Stimulated activated CD4-positive, alpha-beta T cell treated with anti-CD3 and anti-CD28 coated beads, TNF-alpha, amount 100 ng/mL, for 48 hours (primary cell): ENCODE measurements around the gene PLEKHG3.
"Not testable (repeated sequence)": the region's sequence is repeated elsewhere in the genome, so short reads cannot be mapped to it uniquely, and the experiment has no call there.

Source experiments
- DNase-seq, 3 donors: peaks; one replicate each; pipeline ENCODE4 v3.0.0-alpha.2; 2020; ENCODE audit warnings: low read depth in 3 of 3

PLEKHG3 gene

DNA sequence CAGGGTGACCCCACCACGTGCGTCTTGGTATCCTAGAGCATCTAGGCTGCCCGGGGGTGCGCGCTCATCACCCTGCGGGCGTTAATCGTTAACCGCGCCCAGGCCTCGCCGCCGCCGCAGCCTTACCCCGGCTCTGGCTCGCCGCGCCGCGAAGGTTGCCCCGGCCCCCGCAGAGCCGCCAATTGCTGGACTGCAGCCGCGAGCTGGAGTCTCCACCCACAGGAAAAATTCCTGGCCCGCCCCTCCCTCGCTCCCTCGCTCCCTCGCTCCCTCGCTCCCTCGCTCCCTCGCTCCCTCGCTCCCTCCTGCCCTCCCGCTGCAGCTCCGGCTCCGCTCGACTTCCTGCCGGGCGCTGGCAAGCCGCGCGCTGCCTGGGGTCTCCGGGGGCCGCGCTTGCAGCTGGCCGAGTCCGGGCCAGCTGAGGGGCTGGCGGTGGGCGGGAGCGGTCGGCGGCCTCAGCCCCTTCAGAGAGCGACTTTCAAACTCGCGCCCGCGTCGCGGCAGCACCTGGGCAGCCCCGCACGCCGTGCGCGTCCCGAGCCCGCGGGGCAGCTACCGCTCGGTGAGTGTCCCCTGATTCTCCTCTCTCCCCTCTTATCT, at the start of gene PLEKHG3:
TSS of gene PLEKHG3 (plus strand) at position 282 of the 600 bp plus-strand sequence. CDS start 23,208 bp downstream, outside the sequence.
- no peak for DNase-seq

DNA sequence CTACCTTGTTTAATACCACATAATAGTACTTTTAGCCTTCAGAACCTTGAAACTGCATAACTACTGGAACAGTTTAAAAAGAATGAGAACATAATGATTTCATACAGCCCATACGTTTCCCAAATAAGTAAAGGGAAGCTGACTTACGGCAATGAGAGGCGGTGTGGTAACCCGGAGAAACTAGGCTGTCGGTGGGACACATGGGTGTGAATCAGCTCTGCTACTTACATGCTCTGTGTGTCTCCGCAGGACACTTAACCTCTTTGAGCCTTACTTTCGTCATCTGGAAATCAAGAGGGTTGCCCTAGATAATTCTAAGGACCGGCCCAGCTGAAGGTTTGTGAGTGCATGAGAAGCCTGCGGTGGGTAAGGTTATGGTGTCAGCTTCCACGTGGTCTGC, 49.3 kb upstream of the PLEKHG3 start:
- no peak for DNase-seq

DNA sequence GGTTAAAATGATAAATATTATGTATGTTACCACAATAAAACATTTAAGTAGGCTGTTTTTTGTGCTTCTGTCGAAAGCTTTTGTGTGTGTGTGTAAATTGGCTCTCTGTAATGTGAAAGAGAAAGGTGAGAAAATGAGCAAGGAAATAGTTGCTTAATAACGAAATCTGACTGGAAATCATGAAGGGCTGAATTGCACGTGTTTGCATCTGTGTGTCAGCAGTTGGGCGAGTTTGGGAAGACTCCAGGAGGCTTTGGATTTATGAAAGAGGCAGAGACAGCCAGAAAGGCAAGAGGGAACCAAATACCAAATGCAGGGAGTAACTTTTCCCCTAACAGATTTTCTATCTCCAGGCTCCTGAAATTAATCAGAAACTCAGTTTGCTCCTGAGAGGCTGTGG, 47.2 kb upstream of the PLEKHG3 start:
- DNase-seq, result no peak

DNA sequence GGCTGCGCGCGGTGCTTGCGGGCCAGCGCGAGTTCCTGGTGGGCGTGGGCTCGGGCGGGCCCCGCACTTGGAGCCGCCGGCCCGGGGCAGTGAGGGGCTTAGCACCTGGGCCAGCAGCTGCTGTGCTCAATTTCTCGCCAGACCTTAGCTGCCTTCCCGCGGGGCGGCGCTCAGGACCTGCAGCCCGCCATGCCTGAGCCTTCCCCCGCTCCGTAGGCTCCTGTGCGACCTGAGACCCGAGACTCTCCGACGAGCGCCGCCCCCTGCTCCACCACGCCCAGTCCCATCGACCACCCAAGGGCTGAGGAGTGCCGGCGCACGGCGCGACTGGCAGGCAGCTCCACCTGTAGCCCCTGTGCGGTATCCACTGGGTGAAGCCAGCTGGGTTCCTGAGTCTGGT, 46.0 kb upstream of the PLEKHG3 start:
- no peak for DNase-seq

DNA sequence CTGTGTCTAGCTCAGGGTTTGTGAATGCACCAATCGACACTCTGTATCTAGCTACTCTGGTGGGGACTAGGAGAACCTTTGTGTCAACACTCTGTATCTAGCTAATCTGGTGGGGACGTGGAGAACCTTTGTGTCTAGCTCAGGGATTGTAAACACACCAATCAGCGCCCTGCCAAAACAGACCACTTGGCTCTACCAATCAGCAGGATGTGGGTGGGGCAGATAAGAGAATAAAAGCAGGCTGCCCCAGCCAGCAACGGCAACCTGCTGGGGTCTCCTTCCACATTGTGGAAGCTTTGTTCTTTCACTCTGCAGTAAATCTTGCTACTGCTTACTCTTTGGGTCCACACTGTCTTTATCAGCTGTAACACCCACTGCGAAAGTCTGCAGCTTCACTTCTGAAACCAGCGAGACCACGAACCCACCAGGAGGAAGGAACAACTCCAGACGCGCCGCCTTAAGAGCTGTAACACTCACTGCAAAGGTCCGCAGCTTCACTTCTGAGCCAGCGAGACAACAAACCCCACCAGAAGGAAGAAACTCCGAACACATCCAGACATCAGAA, 45.4 kb upstream of the PLEKHG3 start:
- DNase-seq, result not testable (repeated sequence)

DNA sequence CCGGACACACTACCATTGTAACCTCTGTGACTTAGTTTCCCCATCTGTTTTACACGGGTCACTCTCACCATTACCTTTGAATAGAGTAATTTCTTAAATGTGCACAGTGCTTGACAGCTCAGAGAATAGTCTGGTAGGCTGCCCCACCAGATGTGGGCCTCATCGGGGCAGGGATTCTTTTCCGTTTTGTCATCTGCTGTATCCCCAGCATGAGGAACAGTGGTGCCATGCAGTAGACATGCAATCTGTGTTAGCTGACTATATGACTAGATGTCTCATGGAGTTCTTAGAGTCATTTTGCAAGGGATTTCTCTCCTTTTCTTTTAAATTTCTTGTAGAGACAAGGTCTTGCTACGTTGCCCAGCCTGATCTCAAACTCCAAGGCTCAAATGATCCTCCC, 44.9 kb upstream of the PLEKHG3 start:
- DNase-seq, result no peak

DNA sequence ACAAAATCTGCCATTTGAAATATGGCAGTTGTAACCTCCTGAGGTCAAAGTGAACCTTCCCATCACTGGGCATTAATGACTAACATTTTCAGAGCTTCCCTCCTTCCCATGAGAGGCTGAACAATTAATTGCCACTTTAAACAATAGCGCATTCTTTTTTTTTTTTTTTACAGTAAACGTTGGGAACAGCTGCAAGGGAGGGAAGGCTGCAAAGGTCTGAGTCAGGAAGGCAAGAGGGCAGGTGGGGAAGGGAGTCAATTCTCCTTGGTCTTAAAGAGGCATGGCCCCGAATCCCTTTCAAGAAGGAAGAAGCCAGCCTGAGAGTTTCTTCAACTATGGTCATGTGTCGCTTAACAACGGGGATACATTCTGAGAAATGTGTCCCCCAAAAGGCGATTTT, 41.0 kb upstream of the PLEKHG3 start:
- DNase-seq, result no peak

DNA sequence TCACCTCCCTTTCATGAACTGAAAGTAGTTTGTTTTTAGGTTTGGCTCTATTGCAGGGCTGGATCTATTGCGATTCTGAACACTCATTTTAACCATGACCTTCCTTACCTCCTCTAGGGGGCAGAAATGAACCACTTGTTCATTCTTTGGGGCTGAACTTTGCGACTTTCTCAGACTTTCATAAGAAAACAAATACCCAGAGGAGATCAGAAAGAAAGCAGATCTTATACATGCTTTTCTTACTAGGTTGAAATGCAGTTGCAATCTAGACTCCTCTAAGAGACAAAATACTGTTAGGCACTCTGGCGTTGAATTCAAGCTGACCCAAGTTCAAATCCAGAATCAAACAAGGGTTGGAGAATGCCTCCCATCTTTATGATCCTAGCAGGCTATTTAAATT, 32.6 kb upstream of the PLEKHG3 start:
- no peak for DNase-seq

DNA sequence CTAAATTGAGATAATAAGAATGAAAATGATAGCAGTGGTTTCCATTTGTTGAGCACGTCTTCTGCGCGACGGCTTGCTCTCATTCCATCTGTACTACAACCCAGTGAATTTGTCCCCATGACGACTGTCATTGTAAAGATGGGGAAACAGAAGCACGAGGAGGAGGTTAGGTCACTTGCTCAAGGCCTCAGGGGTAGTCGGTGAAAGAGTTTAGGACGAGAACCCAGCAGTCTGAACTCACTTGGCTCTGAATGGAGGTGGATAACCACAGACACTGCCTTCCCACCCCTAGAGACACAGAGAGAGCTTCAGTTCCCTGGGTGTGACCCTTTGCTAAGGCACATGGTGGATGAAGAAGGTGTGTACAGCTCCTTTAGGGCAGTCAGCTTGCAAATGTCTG, 30.9 kb upstream of the PLEKHG3 start:
- DNase-seq, result no peak

DNA sequence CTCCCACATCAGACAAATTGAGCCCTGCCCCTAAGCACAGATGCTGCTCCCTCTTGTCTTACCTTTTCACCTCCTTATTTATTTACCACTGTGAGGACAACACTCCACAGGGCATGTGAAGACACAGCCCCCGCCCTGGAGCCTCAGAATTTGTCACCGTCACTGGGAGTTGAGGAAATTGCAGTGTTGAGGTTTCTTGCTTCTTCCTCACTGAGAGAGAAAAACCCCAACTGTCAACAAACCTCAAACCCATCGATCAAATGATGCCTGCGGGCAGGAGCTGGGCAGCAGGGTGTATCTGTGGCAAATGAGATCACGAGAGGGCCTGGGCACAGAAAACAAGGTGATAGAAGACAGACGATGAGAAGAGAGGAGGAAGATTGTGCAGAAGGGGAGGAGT, 30.5 kb upstream of the PLEKHG3 start:
- DNase-seq, result no peak

DNA sequence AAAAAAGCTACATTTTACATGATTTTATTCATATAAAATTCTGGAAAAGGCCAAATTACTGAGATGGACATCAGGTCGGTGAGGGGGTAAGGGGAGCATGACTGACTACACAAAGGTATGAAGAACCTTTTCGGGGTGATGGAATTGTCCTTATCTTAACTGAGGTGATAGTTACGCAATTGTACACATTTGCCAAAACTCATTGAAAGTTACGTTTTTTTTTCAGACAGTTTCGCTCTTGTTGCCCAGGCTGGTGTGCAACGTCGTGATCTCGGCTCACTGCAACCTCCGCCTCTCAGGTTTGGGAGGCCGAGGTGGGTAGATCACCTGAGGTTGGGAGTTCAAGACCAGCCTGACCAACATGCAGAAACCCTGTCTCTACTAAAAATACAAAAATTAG, 29.4 kb upstream of the PLEKHG3 start:
- no peak for DNase-seq

DNA sequence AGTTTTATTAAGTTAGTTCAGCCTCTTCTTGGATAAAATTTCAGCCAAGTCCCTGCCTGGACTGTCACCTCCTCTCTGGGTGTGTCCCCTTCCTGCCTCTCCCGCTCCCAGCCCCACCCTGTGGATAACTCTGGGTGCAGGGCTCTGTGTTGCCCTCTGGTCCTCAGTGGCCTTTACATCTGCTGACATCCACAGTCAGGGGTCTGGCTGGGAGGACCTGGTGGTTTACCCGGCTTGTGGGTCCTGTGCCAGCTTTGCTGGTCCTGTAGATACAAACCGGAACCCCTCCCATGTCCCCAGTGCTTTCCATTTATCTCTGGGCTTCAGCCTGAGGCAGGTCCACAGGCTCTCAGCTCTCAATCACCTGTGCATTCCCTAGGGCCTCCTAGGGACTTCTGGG, 28.9 kb upstream of the PLEKHG3 start:
- no peak for DNase-seq

DNA sequence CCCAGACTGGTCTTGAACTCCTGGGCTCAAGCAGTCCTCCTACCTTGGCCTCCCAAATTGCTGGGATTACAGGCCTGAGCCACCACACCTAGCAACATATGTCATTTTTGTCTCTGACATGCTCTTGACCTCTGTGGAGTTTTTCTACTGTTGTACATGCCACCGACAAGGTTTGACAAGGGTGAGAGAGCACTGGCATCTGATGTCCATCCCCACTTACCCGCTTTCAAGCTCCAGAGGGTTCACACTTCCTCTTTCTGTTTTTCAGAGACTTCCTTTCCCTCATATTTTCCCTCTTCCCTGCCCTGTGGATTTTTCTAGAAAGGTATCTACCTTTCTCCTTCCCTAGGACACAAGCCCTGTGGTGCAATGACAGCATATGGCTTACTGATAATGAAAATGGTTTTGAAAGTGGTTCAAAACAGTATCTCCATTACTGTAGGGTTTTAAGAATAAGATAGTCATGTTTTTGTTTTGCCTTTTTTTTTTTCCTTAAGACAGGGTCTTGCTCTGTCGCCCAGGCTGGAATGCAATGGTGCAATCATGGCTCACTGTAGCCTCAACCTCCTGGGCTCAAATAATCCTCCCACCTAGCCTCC, 27.7 kb upstream of the PLEKHG3 start:
- DNase-seq, result no peak

DNA sequence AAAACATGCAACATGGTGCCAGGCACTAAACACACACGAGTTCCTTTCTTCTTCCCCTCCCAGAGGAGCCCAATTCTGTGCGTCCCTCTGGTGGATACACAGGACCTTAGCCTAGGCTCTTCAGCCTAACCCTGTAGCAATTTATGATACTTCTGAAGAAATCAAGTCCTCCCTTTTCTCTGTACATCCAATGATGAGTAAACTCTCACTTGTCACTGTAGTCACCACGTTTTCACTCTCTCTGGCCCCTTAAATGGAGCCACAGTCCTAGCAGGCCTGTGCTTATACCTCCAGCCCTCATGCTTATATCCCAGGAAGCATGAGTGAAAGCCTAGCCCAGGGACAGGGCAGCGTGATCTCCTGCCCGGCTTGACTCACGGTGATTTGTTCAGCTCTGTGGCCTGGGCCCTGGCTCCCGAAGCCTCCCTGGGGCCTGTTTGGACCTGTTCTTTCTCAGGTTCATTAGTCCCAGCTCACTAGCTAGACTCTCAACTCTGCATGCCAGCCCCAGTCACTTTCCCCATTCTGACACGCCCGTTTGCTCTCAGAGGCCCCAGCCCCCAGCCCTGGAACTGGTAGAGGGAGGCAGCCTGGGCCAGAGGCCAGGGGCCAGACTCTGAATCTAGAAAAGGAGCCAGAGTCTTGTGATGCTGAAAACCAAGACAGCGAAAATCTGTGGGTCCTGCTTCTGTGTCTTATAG, 24.1 kb upstream of the PLEKHG3 start:
- no peak for DNase-seq

DNA sequence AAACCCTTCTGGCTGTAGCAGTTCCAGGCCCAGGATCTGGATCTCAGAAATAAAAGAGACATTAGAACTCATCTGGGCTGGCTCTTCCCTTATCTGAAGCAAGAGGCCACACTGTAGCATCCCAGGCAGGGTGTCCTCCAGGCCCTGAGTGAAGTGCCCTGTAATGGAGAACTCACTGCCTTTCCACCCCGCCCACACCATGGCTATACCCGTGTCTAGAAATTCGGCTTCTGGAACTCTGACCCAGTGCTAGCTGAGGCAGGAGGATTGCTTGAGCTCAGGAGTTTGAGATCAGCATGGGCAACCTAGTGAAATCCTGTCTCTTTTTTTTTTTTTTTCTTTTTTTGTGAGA, 23.5 kb upstream of the PLEKHG3 start:
- no peak for DNase-seq

DNA sequence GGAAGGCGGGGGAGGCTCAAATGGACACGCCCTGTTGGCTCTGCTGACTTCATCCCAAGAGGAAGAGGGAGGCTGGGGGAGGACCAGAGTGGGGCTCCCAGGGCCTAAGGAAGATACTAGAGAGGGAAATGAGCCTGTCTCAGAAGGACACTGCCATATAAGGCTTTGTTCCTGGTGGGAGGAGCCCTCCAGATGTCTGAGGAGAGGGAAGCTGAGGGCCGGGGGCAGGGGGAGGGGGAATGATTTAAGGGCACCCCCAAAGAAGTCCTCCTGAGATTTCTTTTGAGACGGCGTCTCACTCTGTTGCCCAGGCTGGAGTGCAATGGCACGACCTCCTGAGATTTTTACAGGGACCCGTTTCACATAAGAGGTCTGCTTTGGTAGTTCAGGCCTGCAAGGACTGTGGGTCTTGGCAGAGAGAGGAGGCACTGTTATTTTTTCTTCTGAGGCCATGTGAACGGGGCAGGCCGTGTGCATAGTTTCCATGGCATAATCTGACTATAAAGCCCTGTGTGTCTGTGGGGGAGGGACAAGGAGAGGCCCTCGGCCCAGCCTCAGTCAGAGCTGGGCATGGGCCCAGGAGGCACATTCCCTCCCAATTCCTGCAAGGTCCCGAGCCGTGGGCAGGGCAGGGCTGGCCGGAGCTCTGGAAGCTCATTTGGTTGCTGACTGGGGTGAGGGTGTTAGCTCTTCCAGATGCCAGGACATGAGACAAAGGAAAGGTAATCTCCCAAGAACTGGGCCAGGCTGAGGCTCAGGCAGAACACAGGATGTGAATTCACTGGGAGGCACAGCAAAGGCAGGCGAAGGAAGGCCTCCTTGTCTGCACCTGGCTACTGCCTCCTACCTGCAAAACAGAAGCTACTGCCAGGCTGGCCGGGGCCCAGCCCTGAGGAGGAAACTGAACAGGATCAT, 22.2 kb upstream of the PLEKHG3 start:
- DNase-seq, result no peak

DNA sequence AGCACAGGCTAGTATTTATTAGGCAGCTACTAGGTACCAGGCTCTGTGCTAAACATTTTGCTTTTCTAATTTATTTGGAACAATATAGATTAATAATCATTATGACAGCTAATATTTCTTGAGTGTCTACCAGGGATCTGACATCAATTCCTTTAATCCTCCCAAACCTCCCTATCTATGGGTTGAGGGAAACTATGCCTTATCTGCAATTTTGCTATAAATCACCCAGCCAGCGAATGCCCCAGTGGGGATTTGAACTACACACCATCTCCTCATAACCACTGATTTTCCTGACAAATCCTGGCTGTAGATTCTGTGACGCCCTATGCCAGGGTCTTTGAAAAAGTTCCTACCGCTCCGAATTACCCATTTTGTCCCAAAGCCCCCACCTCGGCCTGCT, 21.4 kb upstream of the PLEKHG3 start:
- DNase-seq, result no peak

DNA sequence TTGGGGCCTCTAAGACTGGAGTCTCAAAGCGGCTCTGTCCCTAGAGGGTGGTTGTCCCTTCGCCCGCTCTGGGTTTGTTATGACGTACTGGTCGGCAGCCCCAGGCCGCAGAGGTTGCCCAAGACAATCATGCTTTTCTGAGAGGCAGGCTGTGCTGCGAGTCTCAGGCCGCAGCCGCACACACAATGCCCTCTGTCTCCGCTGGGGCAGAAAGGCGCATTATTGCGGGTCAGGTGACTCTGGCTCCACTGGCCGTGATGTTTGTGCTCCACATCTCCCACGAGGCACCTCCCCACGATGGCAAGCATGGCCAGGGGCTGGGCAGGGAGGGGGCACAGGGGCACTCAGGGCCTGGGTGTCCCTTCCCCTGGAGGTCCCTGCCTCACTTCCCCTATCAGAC, 21.0 kb upstream of the PLEKHG3 start:
- no peak for DNase-seq

DNA sequence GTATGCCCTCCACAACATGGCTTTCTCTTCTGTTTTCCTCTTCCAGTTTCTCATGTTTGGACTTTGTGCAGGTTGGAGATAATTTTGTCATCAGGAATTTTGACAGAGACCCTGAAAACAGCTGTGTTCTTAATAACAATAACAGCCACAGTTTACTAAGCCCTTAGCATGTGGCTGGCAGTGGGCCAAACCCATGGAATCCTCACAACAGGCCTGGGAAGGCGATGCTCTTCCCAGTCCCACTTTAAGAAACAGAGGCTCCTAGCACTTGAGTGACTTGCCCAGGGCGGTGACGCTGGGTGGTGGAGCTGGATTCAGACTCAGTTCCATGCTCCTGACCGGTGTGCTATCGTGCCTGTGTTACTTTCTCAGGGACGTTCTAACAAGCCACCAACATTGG, 20.1 kb upstream of the PLEKHG3 start:
- DNase-seq, result no peak

DNA sequence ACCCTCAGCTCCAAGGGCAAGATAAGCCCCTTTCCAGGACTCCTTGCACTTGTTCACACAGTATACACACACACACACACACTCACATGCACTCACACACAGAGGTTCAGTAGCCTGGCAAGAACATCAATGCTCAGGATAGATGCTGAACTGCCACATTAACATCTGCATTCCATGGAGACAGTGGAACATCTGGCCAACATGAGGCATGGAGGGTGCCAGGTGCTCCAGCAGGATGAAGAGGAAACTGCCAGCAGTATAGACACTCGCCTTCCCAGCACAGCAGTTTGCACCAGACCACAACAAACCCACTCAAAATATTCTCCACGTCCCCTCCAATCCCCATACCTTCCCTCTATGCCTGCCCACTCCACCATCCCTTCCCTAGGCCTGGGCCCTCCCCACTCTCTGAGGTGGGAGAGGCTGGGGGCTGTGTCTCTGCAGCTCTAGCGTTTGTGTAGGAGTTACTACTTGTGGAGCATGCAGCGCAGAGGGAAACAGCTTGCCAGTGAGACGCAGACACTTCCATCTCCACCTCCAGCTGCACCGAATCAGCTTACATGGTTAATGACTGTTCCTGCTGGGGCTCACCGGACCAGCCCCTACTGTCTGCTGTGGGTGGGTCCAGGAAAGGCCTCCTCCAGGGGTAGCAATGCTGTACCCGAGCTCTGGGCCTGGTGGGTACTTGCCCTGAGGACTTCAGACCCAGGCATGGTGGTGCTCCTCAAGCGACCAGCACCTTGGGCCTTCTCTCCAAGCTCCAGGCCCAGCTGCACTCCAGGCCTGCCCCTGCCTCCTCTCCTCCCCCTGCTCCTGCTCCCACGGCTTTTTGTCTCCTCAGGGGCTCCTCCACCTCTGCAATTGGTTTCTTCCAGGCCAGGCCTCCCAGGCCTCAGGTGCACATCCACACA, 18.6 kb upstream of the PLEKHG3 start:
- DNase-seq, result no peak

DNA sequence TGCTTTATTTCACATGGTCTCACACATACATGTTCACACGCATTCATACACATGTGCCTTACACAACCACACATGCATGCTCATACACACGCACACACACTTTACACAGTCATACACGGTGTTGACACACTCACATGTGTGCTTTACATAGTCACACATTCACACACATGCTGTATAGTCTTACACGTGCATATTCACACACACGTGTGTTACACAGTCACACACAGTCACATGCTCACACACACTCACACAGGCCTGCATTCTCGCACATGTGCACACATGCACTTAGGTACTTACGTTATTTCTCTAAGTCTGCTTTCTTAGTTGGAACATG, 18.0 kb upstream of the PLEKHG3 start:
- DNase-seq, result no peak
